GM12865 (cell line): ENCODE measurements around the gene MT1HL1.

Experiments
- DNase-seq: peaks from one replicate; pipeline ENCODE4 v3.0.0; 2010; ENCODE audit warnings: low read depth
- H3K4me3 ChIP-seq: 2 replicates; pipeline ENCODE4 v1.5.1; 2011; ENCODE audit warnings: mild to moderate bottlenecking, low read depth, low read length, control low read depth
- TF ChIP-seq, protein P1 (sequence below): IDR thresholded peaks from 2 replicates; pipeline ENCODE4 v1.5.1; 2011; ENCODE audit warnings: low read length, control low read depth, low read depth, inconsistent platforms; ENCODE audit not compliant: insufficient read depth; ENCODE audit errors: missing control alignments

Gene MT1HL1

DNA sequence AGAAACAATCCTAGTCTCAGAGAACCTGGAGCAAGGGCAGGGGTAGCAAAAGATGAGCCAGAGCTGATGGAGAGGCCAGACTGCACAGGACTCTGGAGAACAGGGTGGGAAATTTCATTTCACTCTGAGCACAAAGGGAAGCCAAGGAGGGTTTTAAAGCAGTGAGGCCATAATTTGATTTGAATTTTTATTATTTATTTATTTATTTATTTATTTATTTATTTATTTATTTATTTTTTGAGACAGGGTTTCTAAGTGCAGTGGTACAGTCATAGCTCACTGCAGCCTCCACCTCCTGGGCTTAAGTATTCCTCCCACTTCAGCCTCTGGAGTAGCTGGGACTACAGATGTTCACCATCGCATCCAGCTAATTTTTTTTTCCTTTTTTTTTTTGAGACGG, 45.1 kb downstream of the MT1HL1 start:
- DNase-seq, result no peak
- TF ChIP-seq, protein P1, sequence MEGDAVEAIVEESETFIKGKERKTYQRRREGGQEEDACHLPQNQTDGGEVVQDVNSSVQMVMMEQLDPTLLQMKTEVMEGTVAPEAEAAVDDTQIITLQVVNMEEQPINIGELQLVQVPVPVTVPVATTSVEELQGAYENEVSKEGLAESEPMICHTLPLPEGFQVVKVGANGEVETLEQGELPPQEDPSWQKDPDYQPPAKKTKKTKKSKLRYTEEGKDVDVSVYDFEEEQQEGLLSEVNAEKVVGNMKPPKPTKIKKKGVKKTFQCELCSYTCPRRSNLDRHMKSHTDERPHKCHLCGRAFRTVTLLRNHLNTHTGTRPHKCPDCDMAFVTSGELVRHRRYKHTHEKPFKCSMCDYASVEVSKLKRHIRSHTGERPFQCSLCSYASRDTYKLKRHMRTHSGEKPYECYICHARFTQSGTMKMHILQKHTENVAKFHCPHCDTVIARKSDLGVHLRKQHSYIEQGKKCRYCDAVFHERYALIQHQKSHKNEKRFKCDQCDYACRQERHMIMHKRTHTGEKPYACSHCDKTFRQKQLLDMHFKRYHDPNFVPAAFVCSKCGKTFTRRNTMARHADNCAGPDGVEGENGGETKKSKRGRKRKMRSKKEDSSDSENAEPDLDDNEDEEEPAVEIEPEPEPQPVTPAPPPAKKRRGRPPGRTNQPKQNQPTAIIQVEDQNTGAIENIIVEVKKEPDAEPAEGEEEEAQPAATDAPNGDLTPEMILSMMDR, result no peak
- H3K4me3 ChIP-seq, result no peak overlapping the region

DNA sequence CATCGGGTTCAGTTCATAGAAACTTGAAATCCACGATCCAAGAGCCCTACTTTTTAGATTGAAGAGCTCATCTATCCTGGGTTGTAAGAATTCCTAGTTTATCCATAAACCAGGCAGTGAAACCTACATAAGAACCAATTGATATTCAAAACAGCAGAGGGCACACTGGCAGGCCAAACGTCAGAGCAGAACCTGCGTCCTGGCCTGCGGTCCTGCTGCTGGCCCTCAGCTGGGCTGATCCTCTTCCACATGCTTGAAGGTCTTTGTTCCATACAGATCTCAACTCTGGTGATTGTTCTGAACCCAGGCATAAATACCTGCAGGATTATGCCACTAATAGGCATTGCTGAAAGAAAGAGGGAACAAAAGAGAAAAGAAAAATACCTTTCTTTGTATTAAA, 47.0 kb downstream of the MT1HL1 start:
- no peak for DNase-seq
- H3K4me3 ChIP-seq, result no peak overlapping the region
- TF ChIP-seq, protein P1, result no peak
